Measurements from ENCODE around the gene RILP. TPM values are rescaled to one million over a fixed set of nuclear protein-coding genes. Genes with fewer than 3 reads are reported as not detected.

Gene RILP
- total and polyA plus RNA-seq, 2 of the 4 experiments (the other 2 are of a cell fraction), result 3.9 to 6.0 TPM

- Histone ChIP-seq H3K4me2 (ENCODE audit: low read depth, low read length) (no peak overlapping the region), H3K36me3 (ENCODE audit: control insufficient read depth, insufficient read depth, low read length) (no peaks in the 10 kb centered on the region), H3K27ac (ENCODE audit: insufficient read depth, low read length) (no peak overlapping the region), H3K14ac (replicated peaks; ENCODE audit: low read depth, low read length) (no peak overlapping the region), H2AK5ac (ENCODE audit: low read depth, low read length) (no peak overlapping the region), H3K4ac (ENCODE audit: low read depth, low read length) (no peak overlapping the region), H3K9me1 (ENCODE audit: insufficient read depth, low read length) (no peaks in the 10 kb centered on the region), H4K91ac (ENCODE audit: insufficient read depth, low read depth, low read length) (no peak overlapping the region), H3K4me1 (ENCODE audit: control insufficient read depth, insufficient read depth, low read length) (no peaks in the 10 kb centered on the region), H3K79me1 (ENCODE audit: low read depth in 1 of 2, low read length in 2 of 2) (no peaks in the 10 kb centered on the region), H2AFZ (replicated peaks; ENCODE audit: low read length, poor library complexity) (no peak overlapping the region), H4K20me1 (ENCODE audit: insufficient read depth, low read length) (no peaks in the 10 kb centered on the region; the same call in 1 of the 2 replicates), H2BK20ac (ENCODE audit: low read depth, low read length) (no peak overlapping the region), H2BK15ac (ENCODE audit: low read depth, low read length) (no peak overlapping the region), H3K27me3 (ENCODE audit: control insufficient read depth, insufficient read depth, low read length) (no peaks in the 10 kb centered on the region), H3K23ac (ENCODE audit: low read depth, low read length) (no peak overlapping the region), H3K9ac (ENCODE audit: low read depth, low read length) (no peak overlapping the region), H4K8ac (ENCODE audit: low read depth in 2 of 2, low read length in 2 of 2) (no peak overlapping the region), H3K18ac (ENCODE audit: low read depth, low read length) (no peak overlapping the region), H2BK120ac (ENCODE audit: low read depth, low read length) (no peak overlapping the region), H4K5ac (ENCODE audit: low read depth, low read length) (no peak overlapping the region), H2BK5ac (ENCODE audit: low read depth, low read length, poor library complexity, severe bottlenecking) (no peak overlapping the region), H3K4me3 (ENCODE audit: insufficient read depth, low read depth, low read length) (no peak overlapping the region), H3K9me3 (ENCODE audit: control insufficient read depth, insufficient read depth, low read length) (peaks cover 8% of the 10 kb centered on the region; the same call in 1 of the 2 replicates), H3K56ac (ENCODE audit: extremely low read depth, insufficient read depth, low read length) (no peak overlapping the region), H2AK9ac (replicated peaks; ENCODE audit: low read depth, low read length, poor library complexity) (no peak overlapping the region)
- DNase-seq, result no peak
- POLR2A ChIA-PET (ENCODE audit: unreplicated experiment), result no interaction called here
- in situ Hi-C loops (cut with MboI; ENCODE audit: low sequenced_read_pairs) (no loop called here), dilution Hi-C loops (cut with HindIII; ENCODE audit: low sequenced_read_pairs, unreplicated experiment) (no loop called here), intact Hi-C loops (cut with micrococcal nuclease) (no loop called here)
- CTCF ChIA-PET, result interaction anchor here (0.6 kb wide), 1 partner anchor 18 kb away, joined by 3 read pairs; no protein-coding TSS in a partner anchor
- ATAC-seq (ENCODE audit: low read depth), result no peak
- BruUV-seq (replicated peaks), result no TSS peak
- TF ChIP-seq CHD1 (IDR thresholded peaks at IDR 0.05; ENCODE audit: low read depth, low read length) (no peak), CEBPB (IDR thresholded peaks at IDR 0.05; ENCODE audit: low read depth, low read length) (no peak), RCOR1 (IDR thresholded peaks at IDR 0.05; ENCODE audit: insufficient replicate concordance, low read length) (no peak), MAZ (IDR thresholded peaks at IDR 0.05; ENCODE audit: borderline replicate concordance, low read depth, low read length) (no peak), NFE2L2 (IDR thresholded peaks at IDR 0.05; ENCODE audit: low read depth, low read length) (no peak), RAD21 (IDR thresholded peaks at IDR 0.05; ENCODE audit: low read length) (no peak), BHLHE40 (IDR thresholded peaks at IDR 0.05; ENCODE audit: low read depth, low read length) (no peak), POLR2A (IDR thresholded peaks at IDR 0.05; ENCODE audit: low read depth, low read length) (no peak), FOS (IDR thresholded peaks at IDR 0.05; ENCODE audit: low read depth, low read length) (no peak), MXI1 (IDR thresholded peaks at IDR 0.05; ENCODE audit: borderline replicate concordance, low read depth, low read length) (no peak), ELK1 (IDR thresholded peaks at IDR 0.05; ENCODE audit: borderline replicate concordance, low read depth, low read length) (no peak), CTCF (conservative IDR thresholded peaks at IDR 0.05; ENCODE audit: low read depth, low read length) (no peak)
- WGBS, 2 experiments (ENCODE audit: extremely low coverage in 2 of 2, insufficient read length in 1 of 2), result 92% methylated on average over 5 of the region's 14 CpGs; no CpG with 5 or more reads in 1 of the 2 experiments
Measured at GRCh38 chr17:1597861-1598342, 51.8 kb downstream of the RILP start.

All from IMR-90 (cell line).